ENCODE measurements around the gene TRABD. TPM values are rescaled to one million over a fixed set of nuclear protein-coding genes. Genes with fewer than 3 reads are reported as not detected.
"Not testable (repeated sequence)": the region's sequence is repeated elsewhere in the genome, so short reads cannot be mapped to it uniquely, and the experiment has no call there.

Gene TRABD
- total RNA-seq, result 21.0 TPM
- long read RNA-seq, transcript TRABD-201 (10 exons, 2,329 nt), result major isoform, 31 of 95 reads
- long read RNA-seq, transcript TRABD-205 (9 exons, 2,404 nt), result minor isoform, 5 of 95 reads
- long read RNA-seq, transcript TRABD-202 (10 exons, 2,272 nt), result minor isoform, 23 of 95 reads
- long read RNA-seq, partial matches to known transcripts, result 10 of 95 reads
- long read RNA-seq, other reads (novel, unspliced or antisense), result 25 of 95 reads

DNA sequence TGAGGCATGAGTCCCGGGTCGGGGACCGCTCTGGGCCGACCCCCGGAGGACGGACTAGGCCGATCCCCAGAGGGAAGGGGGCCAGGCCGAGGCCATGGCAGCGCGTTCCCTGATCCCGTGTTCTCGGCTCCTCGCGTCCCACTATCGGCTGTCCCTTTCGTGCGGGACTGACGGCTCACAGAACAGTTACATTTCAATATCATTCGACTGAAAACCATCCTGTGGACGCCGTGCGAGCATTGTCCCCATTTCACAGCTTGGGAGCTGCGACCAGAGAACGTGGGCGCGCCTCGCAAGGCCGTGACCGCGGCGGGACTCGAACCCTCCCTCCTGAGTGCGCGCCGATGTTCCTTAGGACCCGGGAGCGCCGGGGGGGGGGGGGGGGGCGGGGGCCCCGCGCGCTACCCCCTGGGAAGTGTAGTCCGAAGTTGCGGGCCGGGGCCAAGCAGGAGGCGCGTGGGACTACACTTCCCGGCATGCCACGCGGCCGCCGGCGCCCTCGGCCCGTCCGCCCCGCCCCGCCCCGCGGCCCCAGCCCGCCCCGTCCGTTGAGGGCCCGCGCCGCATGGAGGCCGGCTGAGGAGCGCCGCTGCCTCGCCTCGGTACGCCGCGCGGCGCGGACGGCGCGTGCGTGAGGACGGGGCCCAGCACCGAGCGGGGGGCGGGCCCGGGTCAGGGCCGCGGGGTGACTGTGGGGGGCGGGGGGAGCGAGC, at the start of gene TRABD:
Gene TRABD (plus strand): TSS at position 539 of the 713 bp plus-strand sequence. CDS start 7,148 bp downstream, outside the sequence.
- H3K27ac ChIP-seq (replicated peaks), result peak within 1 kb of the TSS; percentile 76
- peaks cover 2% of the 10 kb centered on the region for H3K27me3 ChIP-seq (ENCODE audit: low read depth)
- H3K9me3 ChIP-seq (replicated peaks), result no peaks in the 10 kb centered on the region
- peak within 1 kb of the TSS; percentile 85 for H3K4me3 ChIP-seq
- peaks cover 68% of the 10 kb centered on the region for H3K4me1 ChIP-seq
- no peak for TF ChIP-seq CTCF (IDR thresholded peaks at IDR 0.05; ENCODE audit: borderline replicate concordance)
- intact Hi-C loops (cut with micrococcal nuclease), result no loop called here
- DNase-seq, result peak; percentile 90
- H3K36me3 ChIP-seq, result no peaks in the 10 kb centered on the region

DNA sequence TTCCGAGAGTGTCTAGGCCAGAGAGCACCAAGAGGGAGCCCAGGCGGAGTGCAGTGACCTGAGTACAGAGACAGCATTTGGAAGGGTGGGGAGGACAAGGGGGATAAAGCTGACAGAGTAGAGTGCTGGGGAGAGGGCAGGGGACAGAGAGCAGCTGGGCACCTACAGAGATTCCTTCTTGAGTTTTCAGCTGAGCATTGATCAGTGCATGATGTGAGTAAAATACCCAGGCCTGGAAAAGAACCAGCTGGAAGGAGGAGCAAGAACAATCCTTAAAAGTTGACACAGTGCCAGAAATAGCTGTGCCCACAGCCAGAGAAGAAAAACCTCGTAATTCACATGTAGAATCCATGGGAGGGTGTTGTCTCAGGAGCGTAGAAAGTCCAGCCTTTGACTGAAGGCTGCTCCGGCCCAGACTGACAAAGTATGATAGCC, 49.1 kb upstream of the TRABD start:
- Histone ChIP-seq H3K27ac (replicated peaks) (no peak overlapping the region), H3K36me3 (no peaks in the 10 kb centered on the region), H3K9me3 (replicated peaks) (no peaks in the 10 kb centered on the region), H3K27me3 (ENCODE audit: low read depth) (peaks cover 35% of the 10 kb centered on the region), H3K4me3 (no peak overlapping the region), H3K4me1 (peaks cover 7% of the 10 kb centered on the region)
- TF ChIP-seq CTCF (IDR thresholded peaks at IDR 0.05; ENCODE audit: borderline replicate concordance), result no peak
- intact Hi-C loops (cut with micrococcal nuclease), result no loop called here
- DNase-seq, result no peak

DNA sequence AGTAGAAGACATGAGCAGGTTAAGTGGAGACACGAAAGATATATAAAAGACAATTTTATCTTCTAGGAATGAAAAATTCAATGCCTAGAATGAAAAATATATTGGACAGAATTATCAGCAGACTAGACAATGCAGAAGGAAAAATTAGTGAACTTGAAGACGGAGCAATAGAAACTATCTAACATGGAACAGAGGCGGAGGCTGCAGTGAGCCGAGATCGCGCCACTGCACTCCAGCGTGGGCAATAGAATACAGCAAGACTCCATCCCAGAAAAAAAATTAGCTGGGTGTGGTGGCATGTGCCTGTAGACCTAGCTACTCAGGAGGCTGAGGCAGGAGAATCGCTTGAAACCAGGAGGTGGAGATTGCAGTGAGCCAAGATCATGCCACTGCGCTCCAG, 48.4 kb upstream of the TRABD start:
- H3K27ac ChIP-seq (replicated peaks); H3K9me3 ChIP-seq (replicated peaks); H3K36me3 ChIP-seq; H3K4me3 ChIP-seq; H3K4me1 ChIP-seq; intact Hi-C loops (cut with micrococcal nuclease); DNase-seq: not testable (repeated sequence)
- H3K27me3 ChIP-seq (ENCODE audit: low read depth), result peaks cover 35% of the 10 kb centered on the region

DNA sequence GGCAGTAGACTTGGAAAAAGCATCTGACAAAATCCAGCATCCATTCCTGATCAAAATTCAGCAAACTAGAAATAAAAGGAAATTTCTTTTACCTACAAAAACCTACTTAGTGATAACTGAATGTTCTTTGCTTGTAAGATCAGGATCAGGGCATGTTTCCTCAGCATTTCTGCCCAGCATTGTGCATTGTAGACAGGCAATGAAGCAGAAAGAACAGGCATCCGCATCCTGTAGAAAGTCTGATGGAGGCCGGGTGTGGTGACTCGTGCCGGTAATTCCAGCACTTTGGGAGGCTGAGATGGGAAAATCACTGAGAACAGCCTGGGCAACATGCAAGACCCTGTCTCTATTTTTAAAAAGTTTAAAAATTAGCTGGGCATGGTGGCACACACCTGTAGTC, 47.7 kb upstream of the TRABD start:
- DNase-seq, result no peak
- Histone ChIP-seq H3K36me3 (no peaks in the 10 kb centered on the region), H3K4me1 (peaks cover 7% of the 10 kb centered on the region), H3K4me3 (no peak overlapping the region), H3K27ac (replicated peaks) (no peak overlapping the region), H3K27me3 (ENCODE audit: low read depth) (peaks cover 39% of the 10 kb centered on the region), H3K9me3 (replicated peaks) (no peaks in the 10 kb centered on the region)
- TF ChIP-seq CTCF (IDR thresholded peaks at IDR 0.05; ENCODE audit: borderline replicate concordance), result no peak
- intact Hi-C loops (cut with micrococcal nuclease), result no loop called here

GRCh38 chr22:50138988-50139387, 46.7 kb upstream of the TRABD start:
- intact Hi-C loops (cut with micrococcal nuclease), result no loop called here
- Histone ChIP-seq H3K27me3 (ENCODE audit: low read depth) (peaks cover 44% of the 10 kb centered on the region), H3K27ac (replicated peaks) (no peak overlapping the region), H3K36me3 (no peaks in the 10 kb centered on the region), H3K9me3 (replicated peaks) (no peaks in the 10 kb centered on the region), H3K4me3 (no peak overlapping the region), H3K4me1 (peaks cover 7% of the 10 kb centered on the region)
- DNase-seq, result no peak
- no peak for TF ChIP-seq CTCF (IDR thresholded peaks at IDR 0.05; ENCODE audit: borderline replicate concordance)

DNA sequence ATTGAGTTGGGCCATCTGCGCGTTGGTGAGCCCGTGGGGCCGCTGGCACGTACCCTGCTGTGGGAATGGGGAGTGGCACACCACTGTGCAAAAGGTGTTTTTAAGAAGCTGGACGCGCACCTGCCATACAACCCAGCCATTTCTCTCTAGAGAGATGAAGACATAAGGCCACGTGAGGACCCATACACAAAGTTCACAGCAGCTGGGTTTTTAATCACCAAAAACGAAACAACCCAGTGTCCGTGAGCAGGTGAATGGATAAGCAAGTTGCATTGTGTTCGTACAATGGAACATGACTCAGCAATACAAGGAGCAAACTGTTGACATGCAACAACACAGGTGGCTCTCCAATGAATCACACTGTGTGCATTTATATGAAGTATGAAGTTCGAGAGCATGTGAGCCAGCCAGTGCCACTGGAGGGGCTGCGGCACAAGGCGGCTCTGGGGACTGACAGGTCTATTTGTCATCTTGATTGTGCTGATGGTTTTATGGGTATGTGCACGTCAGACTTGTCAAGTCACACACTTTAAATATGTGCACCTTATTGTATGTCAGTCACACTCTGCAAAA, 45.8 kb upstream of the TRABD start:
- Histone ChIP-seq H3K4me1 (peaks cover 7% of the 10 kb centered on the region), H3K4me3 (no peak overlapping the region), H3K36me3 (no peaks in the 10 kb centered on the region), H3K9me3 (replicated peaks) (no peaks in the 10 kb centered on the region), H3K27me3 (ENCODE audit: low read depth) (peaks cover 54% of the 10 kb centered on the region), H3K27ac (replicated peaks) (no peak overlapping the region)
- intact Hi-C loops (cut with micrococcal nuclease), result no loop called here
- no peak for DNase-seq
- no peak for TF ChIP-seq CTCF (IDR thresholded peaks at IDR 0.05; ENCODE audit: borderline replicate concordance)
